Mesendoderm (in vitro differentiated cells): ENCODE results near the gene MTG2.

ENCODE experiments used
- DNase-seq: peaks from one replicate; pipeline ENCODE4 v3.0.0; 2013
- H2AK5ac ChIP-seq: 2 replicates; pipeline ENCODE4 v1.6.1; 2013; ENCODE audit warnings: low read length, inconsistent platforms
- H2BK120ac ChIP-seq: 2 replicates; pipeline ENCODE4 v1.6.1; 2013; ENCODE audit warnings: low read depth, mild to moderate bottlenecking, low read length, moderate library complexity, mixed read lengths
- H2BK15ac ChIP-seq: replicated peaks from 2 replicates; pipeline ENCODE4 v1.6.1; 2013; ENCODE audit warnings: low read depth, mild to moderate bottlenecking, moderate library complexity
- H2BK5ac ChIP-seq: 2 replicates; pipeline ENCODE4 v1.6.1; 2013; ENCODE audit warnings: low read length, inconsistent platforms
- H3K18ac ChIP-seq: 2 replicates; pipeline ENCODE4 v1.6.1; 2013; ENCODE audit warnings: mild to moderate bottlenecking, low read length, mixed read lengths
- H3K23ac ChIP-seq: one replicate; pipeline ENCODE4 v1.6.1; 2013; ENCODE audit warnings: low read length
- H3K27ac ChIP-seq: 2 replicates; pipeline ENCODE4 v1.5.1; 2013; ENCODE audit warnings: low read depth, mild to moderate bottlenecking, inconsistent platforms, low read length, moderate library complexity
- H3K27me3 ChIP-seq: 2 replicates; pipeline ENCODE4 v1.6.1; 2013; ENCODE audit warnings: low read length, control low read depth, mild to moderate bottlenecking, inconsistent platforms; ENCODE audit not compliant: insufficient read depth, poor library complexity
- H3K36me3 ChIP-seq: 2 replicates; pipeline ENCODE4 v1.6.1; 2013; ENCODE audit warnings: low read length, inconsistent platforms; ENCODE audit not compliant: control insufficient read depth, insufficient read depth
- H3K4ac ChIP-seq: one replicate; pipeline ENCODE4 v1.6.1; 2013; ENCODE audit warnings: low read depth, mild to moderate bottlenecking, low read length, moderate library complexity
- H3K4me1 ChIP-seq: 2 replicates; pipeline ENCODE4 v1.6.1; 2013; ENCODE audit warnings: low read depth, low read length, inconsistent platforms; ENCODE audit not compliant: control insufficient read depth
- H3K4me2 ChIP-seq: 2 replicates; pipeline ENCODE4 v1.6.1; 2013; ENCODE audit warnings: low read length
- H3K4me3 ChIP-seq: 2 replicates; pipeline ENCODE4 v1.5.1; 2013; ENCODE audit warnings: mild to moderate bottlenecking, low read length
- H3K56ac ChIP-seq: one replicate; pipeline ENCODE4 v1.6.1; 2013; ENCODE audit warnings: low read length
- H3K79me1 ChIP-seq: 2 replicates; pipeline ENCODE4 v1.6.1; 2013; ENCODE audit warnings: low read length, inconsistent platforms
- H3K79me2 ChIP-seq: 2 replicates; pipeline ENCODE4 v1.6.1; 2013; ENCODE audit warnings: mild to moderate bottlenecking, low read length; ENCODE audit not compliant: control insufficient read depth, insufficient read depth
- H3K9ac ChIP-seq: 2 replicates; pipeline ENCODE4 v1.6.1; 2013; ENCODE audit warnings: low read length, inconsistent platforms
- H4K5ac ChIP-seq: one replicate; pipeline ENCODE4 v1.6.1; 2013; ENCODE audit warnings: low read length
- H4K8ac ChIP-seq: one replicate; pipeline ENCODE4 v1.6.1; 2013; ENCODE audit warnings: low read depth, mild to moderate bottlenecking, control low read depth, low read length, moderate library complexity
- WGBS: extraction: QIAGEN DNeasy Blood & Tissue Kit; methylation state at CpG from one replicate; pipeline ENCODE4 v1.1.7; 2013; ENCODE audit warnings: low lambda C conversion rate, missing lambda C conversion rate; ENCODE audit not compliant: insufficient coverage; ENCODE audit errors: extremely low coverage; 5-methylcytosine and 5-hydroxymethylcytosine counted together

The MTG2 gene

DNA sequence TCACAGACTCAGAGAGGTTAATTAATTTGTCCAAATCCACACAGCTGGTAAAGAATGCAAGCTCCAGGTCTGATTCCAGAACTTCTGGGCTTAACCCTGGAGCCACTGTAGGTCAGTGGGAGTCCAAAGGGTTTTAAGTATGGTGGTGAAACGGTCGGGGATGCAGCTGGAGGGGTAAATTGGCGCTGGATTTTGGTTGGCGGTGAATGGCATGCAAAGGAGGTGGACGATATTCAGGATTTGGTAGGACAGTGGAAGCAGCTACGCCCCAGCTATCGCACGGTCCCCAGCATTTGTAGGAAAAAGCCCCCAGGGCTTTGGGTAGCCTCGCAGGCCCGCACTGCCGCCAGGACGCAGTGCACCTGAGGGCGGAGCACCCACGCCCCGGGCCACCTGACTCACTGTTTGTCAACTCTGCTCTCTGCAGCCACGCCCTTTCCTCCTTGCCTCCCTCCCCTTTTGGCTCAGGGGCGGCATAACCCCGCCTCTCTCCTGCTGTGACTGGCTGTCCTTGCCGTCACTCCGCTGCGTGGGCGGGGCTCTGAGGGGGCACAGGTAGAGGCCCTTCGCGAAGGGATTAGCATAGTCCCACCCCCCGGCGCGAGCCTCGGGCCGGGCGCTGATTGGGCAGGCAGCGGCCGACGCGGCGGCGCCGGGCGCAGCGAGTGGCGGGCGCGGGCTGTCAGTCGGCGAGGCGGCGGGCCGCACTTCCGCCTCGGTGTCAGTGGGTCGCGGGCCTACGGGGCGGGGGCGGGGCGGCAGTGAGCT, 55.2 kb downstream of the MTG2 start, which contains the start of gene OSBPL2:
TSS of gene OSBPL2 (plus strand) at position 721 of the 768 bp plus-strand sequence. CDS start 17,664 bp downstream, outside the sequence.
- H3K4me1 ChIP-seq: no peaks in the 10 kb centered on the region
- peak; percentile 99 for DNase-seq
- H3K36me3 ChIP-seq: peaks cover 1% of the 10 kb centered on the region
- no peaks in the 10 kb centered on the region for H3K27me3 ChIP-seq
- no peak within 1 kb of the TSS for H4K8ac ChIP-seq
- H3K23ac ChIP-seq: no peak within 1 kb of the TSS
- H3K56ac ChIP-seq: peak within 1 kb of the TSS; percentile 89
- peak within 1 kb of the TSS; percentile 86 for H3K9ac ChIP-seq
- WGBS: no CpG with 5 or more reads among the region's 55 CpGs
- H3K79me1 ChIP-seq: peaks cover 15% of the 10 kb centered on the region
- peak within 1 kb of the TSS; percentile 41 for H3K4me3 ChIP-seq
- H2BK15ac ChIP-seq: no peak within 1 kb of the TSS
- H3K18ac ChIP-seq: peak within 1 kb of the TSS; percentile 39
- H3K79me2 ChIP-seq: peaks cover 20% of the 10 kb centered on the region
- H3K4ac ChIP-seq: no peak within 1 kb of the TSS
- H2AK5ac ChIP-seq: no peak within 1 kb of the TSS
- H3K4me2 ChIP-seq: peak within 1 kb of the TSS; percentile 41
- no peak within 1 kb of the TSS for H2BK5ac ChIP-seq
- no peak within 1 kb of the TSS for H3K27ac ChIP-seq
- no peak within 1 kb of the TSS for H2BK120ac ChIP-seq
- H4K5ac ChIP-seq: no peak within 1 kb of the TSS

DNA sequence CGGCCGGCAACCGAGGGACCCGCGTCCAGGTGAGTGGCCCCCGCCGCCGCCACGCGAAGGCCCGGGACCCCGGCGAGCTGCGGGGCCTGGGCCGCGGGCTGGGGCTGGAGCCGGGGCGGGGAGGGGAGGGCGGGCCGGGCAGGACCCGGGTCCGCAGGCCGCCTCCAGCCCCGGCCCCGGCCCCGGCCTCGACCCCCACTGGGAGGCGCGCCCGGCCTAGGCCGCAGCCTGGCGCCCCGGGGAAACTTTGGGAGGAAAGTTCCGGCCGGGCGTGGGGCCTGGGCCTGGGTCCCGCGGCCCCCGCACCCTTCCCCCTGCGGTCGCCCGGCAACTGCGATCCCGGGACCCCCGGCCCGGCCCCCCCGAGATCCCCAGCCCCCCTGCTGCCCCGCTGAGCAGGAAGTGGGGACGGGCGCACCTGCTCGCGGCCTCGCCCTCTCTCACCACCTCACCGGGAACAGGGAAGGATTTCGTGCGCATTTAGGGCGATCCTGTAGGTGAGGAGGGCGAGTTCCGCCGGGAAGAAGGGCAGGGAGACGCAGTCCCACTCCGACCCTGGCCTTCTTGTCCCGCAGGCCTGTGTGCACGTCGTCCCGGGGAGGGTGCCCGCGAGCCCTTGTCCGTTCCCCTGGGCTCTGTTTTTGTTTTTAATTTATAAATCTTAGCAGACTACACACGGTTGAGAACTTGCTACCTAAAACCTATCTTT, 55.9 kb downstream of the MTG2 start:
- Histone ChIP-seq H3K27me3 (no peaks in the 10 kb centered on the region), H4K8ac (no peak overlapping the region), H3K4me3 (peak overlapping the region; percentile 41), H3K4ac (no peak overlapping the region), H3K36me3 (peaks cover 1% of the 10 kb centered on the region), H3K4me1 (no peaks in the 10 kb centered on the region), H3K27ac (no peak overlapping the region), H3K79me1 (peaks cover 16% of the 10 kb centered on the region), H4K5ac (no peak overlapping the region), H3K79me2 (peaks cover 20% of the 10 kb centered on the region), H2AK5ac (no peak overlapping the region), H3K9ac (peak overlapping the region; percentile 86), H3K18ac (peak overlapping the region; percentile 39), H2BK120ac (no peak overlapping the region), H3K56ac (peak overlapping the region; percentile 89), H2BK5ac (no peak overlapping the region), H2BK15ac (no peak overlapping the region), H3K23ac (no peak overlapping the region), H3K4me2 (peak overlapping the region; percentile 41)
- no peak for DNase-seq
- no CpG with 5 or more reads among the region's 70 CpGs for WGBS

DNA sequence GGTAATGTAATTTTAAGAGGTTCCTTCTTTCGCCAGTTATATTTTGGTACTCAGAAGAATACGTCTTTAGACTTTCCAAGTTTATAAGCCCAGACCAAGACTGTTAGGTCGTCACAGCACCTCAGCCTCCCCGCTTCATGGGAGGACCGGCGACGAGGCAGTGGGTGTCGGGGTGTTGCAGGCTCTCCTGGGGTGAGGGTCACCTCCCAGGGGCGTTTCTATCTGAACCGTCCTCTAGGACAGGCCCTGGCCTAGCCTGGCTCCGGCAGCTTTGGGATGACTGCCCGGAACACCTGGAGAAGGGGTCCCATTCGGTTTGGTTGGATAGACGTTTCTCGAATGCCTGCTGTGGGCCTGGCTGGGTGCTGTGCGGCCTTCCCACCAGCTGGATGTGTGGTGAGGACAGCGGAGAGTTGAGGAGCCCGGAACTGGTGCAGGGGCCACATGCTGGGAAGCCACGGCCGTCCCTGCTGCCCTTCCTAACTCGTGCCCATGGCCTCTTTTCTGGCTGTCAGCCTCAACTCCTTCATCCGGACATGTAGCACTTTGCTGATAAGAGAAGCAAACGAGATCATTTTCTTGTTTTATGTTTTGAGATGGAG, 56.6 kb downstream of the MTG2 start:
- Histone ChIP-seq H2BK15ac (no peak overlapping the region), H3K4me2 (peak overlapping the region; percentile 41), H3K4ac (no peak overlapping the region), H4K5ac (no peak overlapping the region), H3K27me3 (no peaks in the 10 kb centered on the region), H3K4me1 (no peaks in the 10 kb centered on the region), H3K4me3 (peak overlapping the region; percentile 41), H3K9ac (peak overlapping the region; percentile 86), H3K79me1 (peaks cover 18% of the 10 kb centered on the region), H2BK5ac (no peak overlapping the region), H3K79me2 (peaks cover 23% of the 10 kb centered on the region), H2BK120ac (no peak overlapping the region), H3K18ac (no peak overlapping the region), H3K56ac (peak overlapping the region; percentile 89), H3K27ac (no peak overlapping the region), H2AK5ac (no peak overlapping the region), H3K36me3 (peaks cover 1% of the 10 kb centered on the region), H4K8ac (no peak overlapping the region), H3K23ac (no peak overlapping the region)
- no CpG with 5 or more reads among the region's 23 CpGs for WGBS
- DNase-seq: no peak

- Histone ChIP-seq H3K79me1 (peaks cover 20% of the 10 kb centered on the region), H3K4me3 (no peak overlapping the region), H3K9ac (no peak overlapping the region), H3K23ac (no peak overlapping the region), H3K4ac (no peak overlapping the region), H3K79me2 (peaks cover 23% of the 10 kb centered on the region), H3K56ac (no peak overlapping the region), H4K5ac (no peak overlapping the region), H4K8ac (no peak overlapping the region), H2AK5ac (no peak overlapping the region), H2BK5ac (no peak overlapping the region), H3K4me1 (no peaks in the 10 kb centered on the region), H2BK15ac (no peak overlapping the region), H3K4me2 (no peak overlapping the region), H3K18ac (no peak overlapping the region), H3K27ac (no peak overlapping the region), H3K27me3 (no peaks in the 10 kb centered on the region), H3K36me3 (peaks cover 1% of the 10 kb centered on the region), H2BK120ac (no peak overlapping the region)
- WGBS: no CpG with 5 or more reads among the region's 13 CpGs
- no peak for DNase-seq
Observed at GRCh38 chr20:62240020-62240685, 57.3 kb downstream of the MTG2 start.

GRCh38 chr20:62241506-62241905, 58.7 kb downstream of the MTG2 start:
- Histone ChIP-seq H4K5ac (no peak overlapping the region), H2BK120ac (no peak overlapping the region), H2BK15ac (no peak overlapping the region), H3K23ac (no peak overlapping the region), H3K56ac (no peak overlapping the region), H3K9ac (no peak overlapping the region), H4K8ac (no peak overlapping the region), H3K4me2 (no peak overlapping the region), H2BK5ac (no peak overlapping the region), H3K79me2 (peaks cover 26% of the 10 kb centered on the region), H3K4me1 (no peaks in the 10 kb centered on the region), H3K79me1 (peaks cover 25% of the 10 kb centered on the region), H3K27me3 (no peaks in the 10 kb centered on the region), H3K4ac (no peak overlapping the region), H3K4me3 (no peak overlapping the region), H3K36me3 (peaks cover 1% of the 10 kb centered on the region), H2AK5ac (no peak overlapping the region), H3K27ac (no peak overlapping the region), H3K18ac (no peak overlapping the region)
- no CpG with 5 or more reads among the region's 10 CpGs for WGBS
- DNase-seq: no peak
